Myometrial cell (primary cell): ENCODE results near the gene RAD52. TPM values are rescaled to one million over a fixed set of nuclear protein-coding genes. Genes with fewer than 3 reads are reported as not detected.

Experiments
- total RNA-seq: library from RNA; depleted of rRNA; stranded (reverse); fragments of >200 nt; gene quantifications from 2 replicates; pipeline ENCODE4 v1.2.3, GENCODE V29; 2015

Gene RAD52
- total RNA-seq: 9.8 and 10.5 TPM in 2 replicates

GRCh38 chr12:949453-950191 lies at the start of gene RAD52:
Gene RAD52 (minus strand): TSS chr12:949694. CDS start chr12:933058, 16,636 bp downstream.

GRCh38 chr12:990661-991349 lies 41.3 kb upstream of the RAD52 start, which contains the start of gene ERC1:
Gene ERC1 (plus strand): TSS chr12:991223. CDS start chr12:1027904, 36,681 bp downstream.

Other genes starting within 250 kb of the RAD52 start
- 36.6 and 56.4 TPM in 2 replicates for gene WNK1, start 197.1 kb downstream of the RAD52 start, total RNA-seq
- 7.5 and 12.9 TPM in 2 replicates for gene ERC1, start 41.5 kb upstream of the RAD52 start, total RNA-seq